Chondrocyte (in vitro differentiated cells): ENCODE measurements around the gene DGLUCY. TPM values are rescaled to one million over a fixed set of nuclear protein-coding genes. Genes with fewer than 3 reads are reported as not detected.
A peak's percentile ranks its signal among the peaks of the same experiment; 100 is the strongest.

ENCODE experiments used
- DNase-seq: peaks from one replicate; pipeline ENCODE4 v3.0.0; 2021; ENCODE audit warnings: mixed read lengths, low spot score
- H3K27ac Mint-ChIP-seq: one replicate; pipeline ENCODE4 v1.8.0; 2021; ENCODE audit warnings: mild to moderate bottlenecking, moderate library complexity, mixed read lengths; ENCODE audit not compliant: unreplicated experiment
- H3K27me3 Mint-ChIP-seq: 2 replicates; pipeline ENCODE4 v1.8.0; 2021; ENCODE audit warnings: low read depth, mixed read lengths
- H3K36me3 Mint-ChIP-seq: 2 replicates; pipeline ENCODE4 v1.8.0; 2021; ENCODE audit warnings: low read depth, mixed read lengths
- H3K4me1 Mint-ChIP-seq: 2 replicates; pipeline ENCODE4 v1.8.0; 2021; ENCODE audit warnings: low read depth, mild to moderate bottlenecking, mixed read lengths
- H3K4me3 Mint-ChIP-seq: one replicate; pipeline ENCODE4 v1.8.0; 2021; ENCODE audit warnings: mild to moderate bottlenecking, moderate library complexity, mixed read lengths; ENCODE audit not compliant: unreplicated experiment
- H3K9me3 Mint-ChIP-seq: 2 replicates; pipeline ENCODE4 v1.8.0; 2021; ENCODE audit warnings: low read depth, mixed read lengths
- CTCF ChIP-seq: fragments of 200-600 bp; sonication (generic); IDR thresholded peaks from 2 replicates; pipeline ENCODE4 v1.5.0; 2021; ENCODE audit warnings: antibody characterized with exemption, mild to moderate bottlenecking, moderate library complexity
- total RNA-seq: library from RNA; stranded (reverse); gene quantifications from 3 replicates; pipeline ENCODE4 v1.2.1, GENCODE V29; 2021

Gene DGLUCY
- total RNA-seq, 1 donor from 2014 or later: 9.3 TPM

DNA sequence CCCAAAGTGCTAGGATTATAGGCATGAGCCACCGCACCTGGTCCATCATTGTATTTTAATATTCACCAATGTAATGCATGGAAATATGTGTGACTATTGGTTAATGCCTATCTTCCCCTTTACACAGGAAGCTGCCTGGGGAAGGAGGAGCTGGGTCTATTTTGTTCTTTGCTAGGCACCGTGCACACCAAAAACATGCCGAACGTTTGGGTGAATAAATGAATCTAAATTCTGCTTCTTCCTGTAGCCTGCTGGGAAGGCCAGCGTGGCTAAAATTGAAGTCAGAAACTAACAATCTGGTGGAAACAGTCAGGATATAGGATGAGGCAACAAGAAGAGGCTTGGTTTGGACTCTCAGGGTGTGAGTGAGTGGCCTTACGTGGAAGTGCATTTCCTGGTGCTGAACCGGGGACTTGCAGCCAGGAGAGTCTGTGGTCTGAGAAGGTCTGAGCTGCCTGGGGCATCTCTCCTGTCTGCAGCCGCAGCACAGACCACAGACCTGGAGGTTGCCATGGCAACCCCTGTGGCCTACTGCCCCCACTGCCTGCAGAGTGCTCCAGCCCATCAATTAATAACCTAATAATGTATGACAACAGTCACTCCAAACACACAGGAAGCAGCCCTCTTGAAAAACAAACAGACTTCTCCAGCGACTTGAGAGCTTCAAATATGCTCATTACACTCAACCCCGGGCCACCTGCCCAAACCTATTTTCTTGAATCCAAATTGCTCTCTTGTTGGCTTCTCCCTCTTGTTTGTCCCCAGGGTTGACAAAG, 136.2 kb downstream of the DGLUCY start:
- TF ChIP-seq CTCF: no peak
- no peaks in the 10 kb centered on the region for H3K27me3 Mint-ChIP-seq

GRCh38 chr14:91250912-91251311, 137.0 kb downstream of the DGLUCY start:
- no peaks in the 10 kb centered on the region for H3K36me3 Mint-ChIP-seq
- H3K27me3 Mint-ChIP-seq: no peaks in the 10 kb centered on the region
- H3K9me3 Mint-ChIP-seq: peaks cover 4% of the 10 kb centered on the region
- H3K4me1 Mint-ChIP-seq: peaks cover 13% of the 10 kb centered on the region
- no peak for TF ChIP-seq CTCF
- H3K27ac Mint-ChIP-seq: no peak overlapping the region
- no peak overlapping the region for H3K4me3 Mint-ChIP-seq
- DNase-seq: no peak

More for the DNA sequence above, 136.2 kb downstream of the DGLUCY start:
- Mint-ChIP-seq H3K9me3 (peaks cover 4% of the 10 kb centered on the region), H3K36me3 (no peaks in the 10 kb centered on the region), H3K27ac (no peak overlapping the region), H3K4me3 (no peak overlapping the region), H3K4me1 (peaks cover 13% of the 10 kb centered on the region)
- DNase-seq: no peak

- Mint-ChIP-seq H3K9me3 (no peaks in the 10 kb centered on the region), H3K27ac (no peak overlapping the region), H3K4me1 (peaks cover 31% of the 10 kb centered on the region), H3K27me3 (no peaks in the 10 kb centered on the region), H3K36me3 (no peaks in the 10 kb centered on the region), H3K4me3 (peak overlapping the region; percentile 64)
- peak; percentile 60 for TF ChIP-seq CTCF
- DNase-seq: no peak
Measured at GRCh38 chr14:91252871-91253794, 139.3 kb downstream of the DGLUCY start.

GRCh38 chr14:91253795-91254323, 140.0 kb downstream of the DGLUCY start:
- Mint-ChIP-seq H3K27ac (no peak overlapping the region), H3K9me3 (no peaks in the 10 kb centered on the region), H3K27me3 (no peaks in the 10 kb centered on the region), H3K4me1 (peaks cover 36% of the 10 kb centered on the region), H3K4me3 (peak overlapping the region; percentile 54), H3K36me3 (no peaks in the 10 kb centered on the region)
- no peak for DNase-seq
- TF ChIP-seq CTCF: no peak

GRCh38 chr14:91254461-91254860, 140.6 kb downstream of the DGLUCY start:
- Mint-ChIP-seq H3K36me3 (no peaks in the 10 kb centered on the region), H3K4me3 (peak overlapping the region; percentile 54), H3K27ac (no peak overlapping the region), H3K4me1 (peaks cover 36% of the 10 kb centered on the region), H3K27me3 (no peaks in the 10 kb centered on the region), H3K9me3 (no peaks in the 10 kb centered on the region)
- TF ChIP-seq CTCF: no peak
- no peak for DNase-seq
